Astrocyte of the cerebellum (primary cell): ENCODE data around the gene MRPL20.
"Not testable (repeated sequence)": the region's sequence is repeated elsewhere in the genome, so short reads cannot be mapped to it uniquely, and the experiment has no call there.

ENCODE experiments used
- DNase-seq: peaks from one replicate; pipeline ENCODE4 v3.0.0-alpha.2; 2011; ENCODE audit warnings: low read depth
- H3K4me3 ChIP-seq: 2 replicates; pipeline ENCODE4 v1.5.1; 2011; ENCODE audit warnings: mild to moderate bottlenecking, low read depth, low read length, moderate library complexity
- CTCF ChIP-seq: IDR thresholded peaks from 2 replicates; pipeline ENCODE4 v1.5.1; 2012; ENCODE audit warnings: low read length, low read depth, moderate library complexity, mild to moderate bottlenecking; ENCODE audit errors: missing control alignments
- in situ Hi-C: cut with HindIII; loops from 2 replicates; pipeline ENCODE4 v1.10.0; 2017; ENCODE audit warnings: low sequenced_read_pairs

MRPL20 gene

GRCh38 chr1:1387098-1388077 lies 19.7 kb downstream of the MRPL20 start:
- no peak for TF ChIP-seq CTCF
- in situ Hi-C loops, result no loop called here
- DNase-seq, result no peak
- H3K4me3 ChIP-seq, result no peak overlapping the region

- DNase-seq, result no peak
- no peak overlapping the region for H3K4me3 ChIP-seq
- no peak for TF ChIP-seq CTCF
- in situ Hi-C loops, result no loop called here
Observed at GRCh38 chr1:1385931-1386330, 21.2 kb downstream of the MRPL20 start.

GRCh38 chr1:1385339-1385738 lies 21.8 kb downstream of the MRPL20 start:
- in situ Hi-C loops, DNase-seq, H3K4me3 ChIP-seq: not testable (repeated sequence)

GRCh38 chr1:1381294-1381693 lies 25.8 kb downstream of the MRPL20 start:
- TF ChIP-seq CTCF, result no peak
- in situ Hi-C loops, result no loop called here
- no peak overlapping the region for H3K4me3 ChIP-seq
- DNase-seq, result no peak

- no peak for TF ChIP-seq CTCF
- in situ Hi-C loops, result no loop called here
- DNase-seq, result no peak
- no peak overlapping the region for H3K4me3 ChIP-seq
Observed at GRCh38 chr1:1380860-1381259, 26.2 kb downstream of the MRPL20 start.

- no peak overlapping the region for H3K4me3 ChIP-seq
- in situ Hi-C loops, result no loop called here
- DNase-seq, result no peak
- no peak for TF ChIP-seq CTCF
Observed at GRCh38 chr1:1377540-1378205, 29.4 kb downstream of the MRPL20 start.

- DNase-seq, result no peak
- in situ Hi-C loops, result no loop called here
- H3K4me3 ChIP-seq, result no peak overlapping the region
- no peak for TF ChIP-seq CTCF
Observed at GRCh38 chr1:1376551-1377226, 30.4 kb downstream of the MRPL20 start.
